Jurkat, Clone E6-1 (cell line): Measurements from ENCODE around the gene GRIK2.

Source experiments
- DNase-seq: peaks from one replicate; pipeline ENCODE4 v3.0.0-alpha.2; 2011; ENCODE audit warnings: low read depth, low spot score
- H3K4me3 ChIP-seq: 2 replicates; pipeline ENCODE4 v1.5.1; 2011; ENCODE audit warnings: mild to moderate bottlenecking, low read length, control low read depth, moderate library complexity

The GRIK2 gene

GRCh38 chr6:101516578-101516977 is 123.1 kb downstream of the GRIK2 start:
- no peak for DNase-seq
- no peak overlapping the region for H3K4me3 ChIP-seq

GRCh38 chr6:101517632-101518031 is 124.1 kb downstream of the GRIK2 start:
- DNase-seq: no peak
- no peak overlapping the region for H3K4me3 ChIP-seq

DNA sequence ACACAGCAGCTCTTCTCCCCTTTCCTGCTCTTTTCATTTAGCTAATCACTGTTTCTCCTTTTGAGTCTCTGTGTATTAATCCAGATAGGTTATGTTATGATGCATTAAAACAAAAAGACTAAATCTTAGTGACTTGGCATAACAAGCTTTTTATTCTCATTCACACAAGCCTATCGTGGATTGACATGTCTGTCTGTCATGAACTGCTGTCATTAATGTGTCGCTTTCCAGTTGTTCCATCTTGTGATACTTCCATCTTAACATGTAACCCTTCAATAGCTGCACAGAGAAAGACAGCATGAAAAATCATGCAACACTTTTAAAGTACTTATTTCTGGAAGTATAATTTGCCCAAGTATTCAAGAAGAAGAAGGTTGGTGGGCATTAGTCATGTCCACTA is 128.7 kb downstream of the GRIK2 start:
- no peak overlapping the region for H3K4me3 ChIP-seq
- DNase-seq: no peak

- DNase-seq: no peak
- no peak overlapping the region for H3K4me3 ChIP-seq
Observed at GRCh38 chr6:101527467-101527866, 134.0 kb downstream of the GRIK2 start.

DNA sequence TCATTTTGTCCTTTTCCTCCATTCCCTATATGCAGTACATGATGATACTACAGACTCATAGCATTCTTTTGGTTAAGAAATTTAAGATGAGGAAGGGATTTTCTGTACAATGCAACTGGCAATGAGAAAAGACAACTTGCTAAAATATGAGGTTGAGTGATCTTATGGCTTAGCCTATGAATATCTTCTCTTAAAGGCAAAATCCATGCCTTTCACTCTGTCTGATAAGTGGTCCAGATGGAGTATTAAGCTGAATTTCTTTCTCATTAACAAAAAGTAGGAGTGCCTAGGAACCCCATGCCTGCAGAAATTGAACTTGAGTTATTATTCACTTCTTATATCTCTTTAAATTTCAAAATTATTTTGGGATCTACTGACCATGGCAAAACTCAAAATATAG is 135.3 kb downstream of the GRIK2 start:
- DNase-seq: no peak
- H3K4me3 ChIP-seq: no peak overlapping the region

- no peak overlapping the region for H3K4me3 ChIP-seq
- DNase-seq: no peak
Observed at GRCh38 chr6:101531538-101531937, 138.0 kb downstream of the GRIK2 start.

- no peak for DNase-seq
- no peak overlapping the region for H3K4me3 ChIP-seq
Observed at GRCh38 chr6:101534386-101534785, 140.9 kb downstream of the GRIK2 start.

DNA sequence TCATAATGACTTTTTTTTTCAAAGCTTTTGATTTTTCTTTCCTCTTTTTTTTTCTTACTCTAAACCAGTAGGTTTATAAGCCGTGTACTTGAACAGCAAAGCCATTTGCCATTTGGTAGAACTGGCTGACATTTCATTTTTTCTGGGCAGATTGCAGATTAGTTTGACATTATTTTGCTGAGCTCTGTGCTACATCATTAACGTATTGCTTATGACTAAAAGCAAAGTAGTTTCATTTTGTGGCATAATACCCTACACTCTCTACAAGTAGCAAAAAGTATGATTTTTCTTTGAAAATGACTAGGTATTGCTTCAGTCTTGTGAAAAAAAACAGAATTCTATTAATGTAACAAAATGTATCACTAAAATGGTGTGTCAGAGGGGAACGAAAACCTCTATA is 141.3 kb downstream of the GRIK2 start:
- H3K4me3 ChIP-seq: no peak overlapping the region

GRCh38 chr6:101537753-101538316 is 144.3 kb downstream of the GRIK2 start:
- no peak overlapping the region for H3K4me3 ChIP-seq
- DNase-seq: no peak

More for the DNA sequence above, 141.3 kb downstream of the GRIK2 start:
- no peak for DNase-seq

DNA sequence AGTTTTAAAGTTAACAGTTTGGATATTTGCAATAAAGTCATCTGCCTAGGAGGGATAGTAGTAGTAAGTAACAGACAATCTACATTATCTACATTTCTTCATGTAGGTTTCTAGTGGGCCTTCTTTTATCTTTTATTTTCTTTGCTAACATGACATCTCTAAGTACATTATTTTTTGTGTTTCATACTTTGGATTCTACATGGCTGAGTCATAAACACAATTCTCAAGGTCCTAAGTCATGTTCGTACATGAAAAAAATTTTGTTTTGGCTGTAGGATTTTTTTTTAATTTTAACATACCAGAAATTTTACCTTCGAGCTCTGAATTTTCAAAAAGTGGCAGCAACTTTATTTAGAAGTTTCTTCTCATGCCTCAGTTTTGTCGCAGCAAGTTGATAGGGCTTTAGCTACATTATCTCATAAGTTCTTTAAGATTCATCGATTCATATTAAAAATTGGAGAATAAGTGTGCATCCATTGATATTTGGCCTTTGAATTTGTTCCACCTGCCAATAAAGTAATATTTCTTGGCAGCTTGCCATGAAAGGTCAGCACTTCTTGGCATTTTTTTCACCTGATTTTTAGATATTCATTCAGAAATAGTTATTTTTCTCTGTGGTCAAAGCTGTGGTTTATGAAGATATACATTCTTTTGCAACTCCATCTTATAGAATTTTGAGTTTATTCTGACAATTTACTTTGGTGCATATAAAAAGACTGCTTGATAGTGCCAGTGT is 146.2 kb downstream of the GRIK2 start:
- H3K4me3 ChIP-seq: no peak overlapping the region
- DNase-seq: no peak

DNA sequence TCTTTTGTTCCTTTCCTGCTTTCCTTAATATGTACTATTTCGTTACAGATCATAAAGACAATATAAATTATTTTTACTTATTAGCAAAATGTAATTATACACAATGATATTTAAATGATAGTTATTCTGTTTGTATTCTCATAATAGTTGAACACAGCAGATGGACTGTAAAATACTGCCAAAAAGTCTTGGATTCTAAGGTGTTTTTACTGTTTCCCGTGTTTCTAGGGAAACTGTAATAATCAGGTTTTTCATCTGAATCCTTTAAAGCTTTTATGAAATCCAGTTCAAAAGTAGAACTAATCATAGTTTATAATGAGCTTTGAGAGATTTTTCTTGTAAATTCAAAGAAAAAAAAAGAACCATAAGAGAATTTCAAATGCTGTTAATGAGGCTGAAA is 148.4 kb downstream of the GRIK2 start:
- no peak for DNase-seq
- no peak overlapping the region for H3K4me3 ChIP-seq

- DNase-seq: no peak
- no peak overlapping the region for H3K4me3 ChIP-seq
Observed at GRCh38 chr6:101543796-101544195, 150.3 kb downstream of the GRIK2 start.

DNA sequence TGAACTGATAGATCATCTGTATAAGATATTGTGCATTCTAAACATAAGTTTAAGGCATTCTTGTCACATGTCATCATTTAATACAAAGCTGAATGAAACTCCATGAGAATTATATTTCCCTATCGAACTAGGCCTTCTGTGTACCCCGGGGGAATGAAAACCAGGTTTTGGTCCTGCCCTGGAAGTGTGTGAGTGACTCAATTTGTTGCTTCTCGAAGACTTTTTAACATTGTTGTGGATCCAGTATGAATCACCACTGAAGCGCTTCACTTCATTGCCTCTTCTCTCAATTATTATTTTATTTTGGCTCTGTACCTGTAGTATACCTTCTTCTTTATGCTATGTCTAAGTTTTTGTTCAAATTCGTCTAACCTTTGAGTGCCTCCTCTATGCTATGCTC is 150.8 kb downstream of the GRIK2 start:
- no peak for DNase-seq
- H3K4me3 ChIP-seq: no peak overlapping the region

- no peak overlapping the region for H3K4me3 ChIP-seq
- DNase-seq: no peak
Observed at GRCh38 chr6:101545191-101545590, 151.7 kb downstream of the GRIK2 start.

DNA sequence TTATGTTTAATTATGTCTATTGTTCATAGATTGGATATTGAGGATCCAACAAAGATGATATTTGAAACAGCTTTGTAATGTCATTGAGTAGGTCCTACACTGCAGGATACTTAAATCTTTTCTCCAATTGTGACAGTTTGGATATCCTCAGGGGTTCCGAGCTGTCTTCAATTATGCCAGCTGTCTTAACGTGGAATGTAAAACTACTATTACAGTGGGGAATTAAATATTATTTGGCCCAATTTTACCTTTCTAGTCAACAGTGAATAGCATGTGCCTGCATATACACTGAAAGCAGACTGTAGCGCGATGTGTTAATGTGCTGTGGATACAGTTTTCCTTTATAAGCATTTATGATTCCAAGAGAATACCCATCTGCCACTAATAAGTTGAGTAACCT is 156.9 kb downstream of the GRIK2 start:
- no peak overlapping the region for H3K4me3 ChIP-seq
- no peak for DNase-seq

DNA sequence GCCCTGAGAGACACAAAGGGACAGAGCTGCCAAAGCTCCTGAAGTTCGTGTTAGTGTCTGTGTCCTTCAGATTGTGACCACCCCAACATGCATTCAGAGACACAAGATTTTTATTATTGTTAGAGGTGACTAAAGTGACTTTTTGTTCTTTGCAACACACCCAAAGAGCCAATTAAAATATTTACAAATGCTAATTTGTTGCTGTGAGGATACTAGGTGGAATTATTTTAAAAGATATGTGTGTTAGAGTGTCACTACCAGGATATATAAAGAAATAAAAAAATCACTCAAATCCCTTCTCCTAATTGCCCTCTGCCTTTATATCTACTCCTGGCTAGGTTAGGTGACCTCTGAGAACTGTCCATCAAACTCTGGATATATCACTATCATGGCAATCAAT is 160.7 kb downstream of the GRIK2 start:
- no peak for DNase-seq
- H3K4me3 ChIP-seq: no peak overlapping the region

DNA sequence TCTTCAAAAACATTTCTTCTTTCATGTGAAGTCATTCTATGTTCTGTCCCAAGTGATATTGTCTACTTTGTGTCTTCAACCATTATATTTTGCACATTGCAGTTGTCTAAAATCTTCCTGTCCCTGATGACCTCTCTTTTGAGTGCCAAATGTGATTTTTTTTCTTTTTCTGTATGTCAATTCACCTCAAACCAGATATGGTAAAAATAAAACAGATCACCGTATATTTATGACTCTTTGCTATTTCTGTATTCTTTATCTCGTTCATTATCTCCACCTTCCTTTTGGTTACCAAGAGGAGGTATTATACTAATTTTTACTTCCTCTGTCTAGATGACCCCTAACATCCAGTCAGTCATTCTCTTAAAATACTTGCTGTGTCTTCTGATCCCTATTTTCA is 165.2 kb downstream of the GRIK2 start:
- H3K4me3 ChIP-seq: no peak overlapping the region
- DNase-seq: no peak

DNA sequence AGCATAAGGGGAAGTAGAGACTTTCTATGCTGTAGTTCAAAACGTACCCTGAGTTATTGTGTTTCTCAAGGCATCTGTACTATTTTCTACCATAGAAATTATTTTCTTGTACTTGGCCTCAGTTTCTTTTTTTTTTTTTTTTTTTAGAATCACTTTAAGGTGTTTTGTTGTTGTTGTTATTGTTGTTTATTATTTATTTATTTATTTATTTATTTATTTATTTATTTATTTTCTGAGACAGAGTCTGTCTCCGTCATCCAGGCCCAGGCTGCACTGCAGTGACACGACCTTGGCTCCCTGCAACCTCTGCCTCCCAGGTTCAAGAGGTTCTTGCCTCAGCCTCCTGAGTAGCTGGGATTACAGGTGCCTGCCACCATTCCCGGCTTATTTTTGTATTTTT is 179.1 kb downstream of the GRIK2 start:
- H3K4me3 ChIP-seq: no peak overlapping the region
- no peak for DNase-seq

DNA sequence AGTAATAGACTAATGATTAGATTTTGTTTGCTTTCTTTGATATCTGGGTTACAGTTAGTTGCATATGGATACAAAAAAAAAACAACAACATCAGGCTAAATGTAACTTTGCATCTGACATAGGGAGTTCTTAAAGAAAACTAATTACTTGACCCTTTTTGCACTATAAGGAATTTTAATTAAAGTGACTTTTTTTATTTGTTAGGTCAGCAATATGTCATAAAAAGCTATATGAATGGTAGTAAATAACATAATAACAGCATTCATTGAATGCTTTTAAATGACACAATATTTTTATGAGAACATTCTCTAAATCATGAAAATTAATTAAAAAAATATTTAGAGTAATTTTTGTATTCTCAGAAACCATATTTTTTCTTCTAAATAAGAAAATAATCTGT is 183.6 kb downstream of the GRIK2 start:
- H3K4me3 ChIP-seq: no peak overlapping the region
- DNase-seq: no peak

DNA sequence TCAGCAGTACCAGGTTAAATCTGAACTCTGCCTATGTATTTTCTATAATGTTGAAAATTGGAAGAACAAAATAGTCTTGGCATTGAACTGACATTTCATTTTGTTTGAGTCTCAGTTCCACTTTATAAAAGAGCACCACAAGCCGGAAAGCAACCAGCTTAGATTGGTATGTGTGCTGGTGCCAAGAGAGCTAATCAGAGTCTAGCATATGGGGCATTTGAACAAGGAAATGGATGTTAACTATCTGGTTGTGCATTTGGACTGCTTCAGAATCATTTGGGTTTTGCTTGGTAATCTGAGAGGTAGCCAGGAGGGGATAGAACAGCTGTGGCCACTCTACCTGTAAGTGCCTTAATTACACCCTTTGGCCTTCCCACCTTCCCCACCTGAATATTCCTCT is 184.8 kb downstream of the GRIK2 start:
- no peak overlapping the region for H3K4me3 ChIP-seq
- DNase-seq: no peak

DNA sequence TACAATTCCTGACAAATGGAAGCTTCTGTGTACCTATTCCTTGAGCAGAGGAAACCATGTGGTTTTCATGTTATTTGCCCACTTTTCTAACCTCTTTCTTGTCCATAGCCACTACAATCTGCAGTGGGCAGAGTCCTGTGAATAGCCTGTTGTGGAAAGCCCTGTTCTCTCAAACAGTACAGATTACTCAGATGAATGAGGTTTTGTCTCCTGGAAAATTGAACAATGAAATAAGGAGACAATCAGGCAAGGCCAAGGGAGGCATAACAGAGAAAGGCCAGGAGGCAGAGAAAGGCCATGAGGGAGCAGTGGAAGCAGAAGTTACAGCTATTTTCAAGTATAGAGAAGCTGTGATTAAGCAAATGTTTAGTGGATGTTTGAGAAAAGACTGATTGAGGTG is 189.3 kb downstream of the GRIK2 start:
- H3K4me3 ChIP-seq: no peak overlapping the region
- DNase-seq: no peak
